Astrocyte (in vitro differentiated cells and primary cell): ENCODE results near the gene INAFM2. TPM values are rescaled to one million over a fixed set of nuclear protein-coding genes. Genes with fewer than 3 reads are reported as not detected.

Source experiments
- DNase-seq: peaks from one replicate; pipeline ENCODE4 v3.0.0-alpha.2; 2010; ENCODE audit warnings: low read depth
- FAIRE-seq: peaks from 2 replicates; lab custom pipeline; 2011; peaks lifted over from hg19 to GRCh38; lab: Jason Lieb, UNC
- H2AFZ ChIP-seq: 2 replicates; pipeline ENCODE4 v1.6.0; 2012; ENCODE audit warnings: low read depth, low read length, inconsistent platforms
- H3K27ac ChIP-seq: 2 replicates; pipeline ENCODE4 v1.5.1; 2011; ENCODE audit warnings: low read depth, low read length, inconsistent platforms
- H3K27me3 ChIP-seq: 2 replicates; pipeline ENCODE4 v1.6.0; 2011; ENCODE audit warnings: low read length, inconsistent platforms; ENCODE audit not compliant: insufficient read depth
- H3K36me3 ChIP-seq: 2 replicates; pipeline ENCODE4 v1.5.1; 2011; ENCODE audit warnings: low read length, inconsistent platforms; ENCODE audit not compliant: insufficient read depth
- H3K4me1 ChIP-seq: 2 replicates; pipeline ENCODE4 v1.5.1; 2011; ENCODE audit warnings: low read length, inconsistent platforms; ENCODE audit not compliant: insufficient read depth
- H3K4me2 ChIP-seq: 2 replicates; pipeline ENCODE4 v1.6.0; 2012; ENCODE audit warnings: low read length, inconsistent platforms
- H3K4me3 ChIP-seq: 2 replicates; pipeline ENCODE4 v1.5.1; 2011; ENCODE audit warnings: low read depth, mild to moderate bottlenecking, low read length, inconsistent platforms; ENCODE audit not compliant: insufficient read depth
- H3K79me2 ChIP-seq: 2 replicates; pipeline ENCODE4 v1.6.0; 2012; ENCODE audit warnings: mild to moderate bottlenecking, low read length, inconsistent platforms; ENCODE audit not compliant: insufficient read depth
- H3K9ac ChIP-seq: 2 replicates; pipeline ENCODE4 v1.6.0; 2012; ENCODE audit warnings: mild to moderate bottlenecking, low read length, inconsistent platforms
- H3K9me3 ChIP-seq: 2 replicates; pipeline ENCODE4 v1.5.1; 2012; ENCODE audit warnings: low read depth, mild to moderate bottlenecking, low read length, inconsistent platforms; ENCODE audit not compliant: insufficient read depth
- H4K20me1 ChIP-seq: 2 replicates; pipeline ENCODE4 v1.6.0; 2012; ENCODE audit warnings: low read length, inconsistent platforms; ENCODE audit not compliant: insufficient read depth
- H3K27ac Mint-ChIP-seq: one replicate; pipeline ENCODE4 v1.8.0; 2021; ENCODE audit warnings: mild to moderate bottlenecking, mixed read lengths; ENCODE audit not compliant: unreplicated experiment
- H3K27me3 Mint-ChIP-seq: one replicate; pipeline ENCODE4 v1.8.0; 2021; ENCODE audit warnings: low read depth, mixed read lengths; ENCODE audit not compliant: unreplicated experiment
- H3K36me3 Mint-ChIP-seq: one replicate; pipeline ENCODE4 v1.8.0; 2021; ENCODE audit warnings: low read depth, mixed read lengths; ENCODE audit not compliant: unreplicated experiment
- H3K4me1 Mint-ChIP-seq: one replicate; pipeline ENCODE4 v1.8.0; 2021; ENCODE audit warnings: low read depth, mixed read lengths; ENCODE audit not compliant: unreplicated experiment
- H3K4me3 Mint-ChIP-seq: one replicate; pipeline ENCODE4 v1.8.0; 2021; ENCODE audit warnings: mild to moderate bottlenecking, moderate library complexity, mixed read lengths; ENCODE audit not compliant: unreplicated experiment
- H3K9me3 Mint-ChIP-seq: one replicate; pipeline ENCODE4 v1.8.0; 2021; ENCODE audit warnings: mild to moderate bottlenecking, mixed read lengths; ENCODE audit not compliant: unreplicated experiment
- EZH2 ChIP-seq: IDR thresholded peaks from 2 replicates; pipeline ENCODE4 v1.6.1; 2012; ENCODE audit warnings: mild to moderate bottlenecking, low read length, inconsistent platforms; ENCODE audit not compliant: insufficient read depth
- total RNA-seq: library from RNA; stranded (reverse); gene quantifications from 2 replicates; pipeline ENCODE4 v1.2.1, GENCODE V29; 2021
- TF ChIP-seq, protein P1 (sequence below): IDR thresholded peaks from 2 replicates; pipeline ENCODE4 v1.5.1; 2011; ENCODE audit warnings: low read depth, mild to moderate bottlenecking, inconsistent platforms, low read length, moderate library complexity; ENCODE audit not compliant: insufficient read depth

The INAFM2 gene
- total RNA-seq, 1 donor from 2014 or later: 41.2 TPM

DNA sequence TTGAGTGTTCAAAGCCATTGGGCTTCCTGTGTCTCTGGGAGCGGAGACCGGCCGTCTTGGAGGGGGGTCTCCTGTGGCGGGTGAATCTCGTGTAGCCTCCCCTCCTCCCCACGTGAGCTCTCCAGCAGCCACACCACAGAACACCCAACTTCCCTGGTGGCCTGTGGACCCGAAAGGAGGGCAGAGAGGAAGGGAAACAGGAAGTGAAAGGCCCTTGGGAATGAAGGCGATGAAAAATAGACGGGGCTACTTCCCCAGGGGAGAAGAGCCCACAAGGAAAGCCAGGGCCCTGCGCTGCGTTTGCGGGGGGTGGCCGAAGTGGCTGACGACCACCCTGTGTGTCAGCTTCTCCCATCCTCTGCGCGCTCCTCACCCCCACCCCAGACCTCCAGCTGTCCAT, 46.0 kb upstream of the INAFM2 start:
- no peak for FAIRE-seq
- Histone ChIP-seq H3K4me3 (no peak overlapping the region), H3K9me3 (no peaks in the 10 kb centered on the region), H3K9ac (no peak overlapping the region), H4K20me1 (no peaks in the 10 kb centered on the region), H3K36me3 (no peaks in the 10 kb centered on the region), H3K4me2 (no peak overlapping the region), H3K79me2 (no peaks in the 10 kb centered on the region), H3K4me1 (peaks cover 8% of the 10 kb centered on the region), H3K27me3 (peaks cover 35% of the 10 kb centered on the region), H3K27ac (no peak overlapping the region), H2AFZ (peak overlapping the region; percentile 32)
- Mint-ChIP-seq H3K27me3 (peaks cover 49% of the 10 kb centered on the region), H3K4me1 (no peaks in the 10 kb centered on the region), H3K27ac (no peak overlapping the region), H3K9me3 (no peaks in the 10 kb centered on the region), H3K4me3 (no peak overlapping the region), H3K36me3 (no peaks in the 10 kb centered on the region)
- no peak for DNase-seq
- TF ChIP-seq EZH2: no peak
- TF ChIP-seq, protein P1, sequence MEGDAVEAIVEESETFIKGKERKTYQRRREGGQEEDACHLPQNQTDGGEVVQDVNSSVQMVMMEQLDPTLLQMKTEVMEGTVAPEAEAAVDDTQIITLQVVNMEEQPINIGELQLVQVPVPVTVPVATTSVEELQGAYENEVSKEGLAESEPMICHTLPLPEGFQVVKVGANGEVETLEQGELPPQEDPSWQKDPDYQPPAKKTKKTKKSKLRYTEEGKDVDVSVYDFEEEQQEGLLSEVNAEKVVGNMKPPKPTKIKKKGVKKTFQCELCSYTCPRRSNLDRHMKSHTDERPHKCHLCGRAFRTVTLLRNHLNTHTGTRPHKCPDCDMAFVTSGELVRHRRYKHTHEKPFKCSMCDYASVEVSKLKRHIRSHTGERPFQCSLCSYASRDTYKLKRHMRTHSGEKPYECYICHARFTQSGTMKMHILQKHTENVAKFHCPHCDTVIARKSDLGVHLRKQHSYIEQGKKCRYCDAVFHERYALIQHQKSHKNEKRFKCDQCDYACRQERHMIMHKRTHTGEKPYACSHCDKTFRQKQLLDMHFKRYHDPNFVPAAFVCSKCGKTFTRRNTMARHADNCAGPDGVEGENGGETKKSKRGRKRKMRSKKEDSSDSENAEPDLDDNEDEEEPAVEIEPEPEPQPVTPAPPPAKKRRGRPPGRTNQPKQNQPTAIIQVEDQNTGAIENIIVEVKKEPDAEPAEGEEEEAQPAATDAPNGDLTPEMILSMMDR: no peak

DNA sequence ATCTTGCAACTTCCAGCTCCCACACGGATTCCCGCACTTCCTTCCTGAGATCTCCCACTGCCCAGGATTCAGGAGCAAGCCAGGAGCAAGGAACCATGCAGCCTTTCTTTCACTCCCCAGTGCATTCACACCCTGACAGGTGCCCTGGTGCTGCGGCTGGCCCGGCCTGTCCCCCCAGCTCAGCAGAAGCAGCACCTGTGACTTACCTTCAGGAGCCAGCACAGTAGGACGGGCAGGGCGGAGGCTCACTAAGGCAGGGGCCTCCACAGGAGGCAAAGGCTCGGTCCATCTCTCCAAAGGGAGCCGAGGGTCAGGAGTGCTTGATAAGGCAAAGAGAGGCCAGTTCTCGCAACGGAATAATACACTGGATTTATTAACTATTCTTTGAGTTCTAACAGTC, 45.5 kb upstream of the INAFM2 start:
- FAIRE-seq (no peak), DNase-seq (no peak)
- no peaks in the 10 kb centered on the region for H3K79me2 ChIP-seq
- TF ChIP-seq, protein P1: no peak
- no peak for TF ChIP-seq EZH2
- H3K36me3 Mint-ChIP-seq: no peaks in the 10 kb centered on the region
- H3K9ac ChIP-seq: no peak overlapping the region
- H3K9me3 Mint-ChIP-seq: no peaks in the 10 kb centered on the region
- no peak overlapping the region for H3K4me2 ChIP-seq
- H3K4me3 Mint-ChIP-seq: no peak overlapping the region
- no peak overlapping the region for H3K27ac ChIP-seq
- peaks cover 8% of the 10 kb centered on the region for H3K4me1 ChIP-seq
- H3K4me3 ChIP-seq: no peak overlapping the region
- H3K27me3 ChIP-seq: peaks cover 39% of the 10 kb centered on the region
- peaks cover 45% of the 10 kb centered on the region for H3K27me3 Mint-ChIP-seq
- H2AFZ ChIP-seq: no peak overlapping the region
- H3K36me3 ChIP-seq: no peaks in the 10 kb centered on the region
- no peaks in the 10 kb centered on the region for H3K4me1 Mint-ChIP-seq
- no peak overlapping the region for H3K27ac Mint-ChIP-seq
- H4K20me1 ChIP-seq: no peaks in the 10 kb centered on the region
- no peaks in the 10 kb centered on the region for H3K9me3 ChIP-seq

DNA sequence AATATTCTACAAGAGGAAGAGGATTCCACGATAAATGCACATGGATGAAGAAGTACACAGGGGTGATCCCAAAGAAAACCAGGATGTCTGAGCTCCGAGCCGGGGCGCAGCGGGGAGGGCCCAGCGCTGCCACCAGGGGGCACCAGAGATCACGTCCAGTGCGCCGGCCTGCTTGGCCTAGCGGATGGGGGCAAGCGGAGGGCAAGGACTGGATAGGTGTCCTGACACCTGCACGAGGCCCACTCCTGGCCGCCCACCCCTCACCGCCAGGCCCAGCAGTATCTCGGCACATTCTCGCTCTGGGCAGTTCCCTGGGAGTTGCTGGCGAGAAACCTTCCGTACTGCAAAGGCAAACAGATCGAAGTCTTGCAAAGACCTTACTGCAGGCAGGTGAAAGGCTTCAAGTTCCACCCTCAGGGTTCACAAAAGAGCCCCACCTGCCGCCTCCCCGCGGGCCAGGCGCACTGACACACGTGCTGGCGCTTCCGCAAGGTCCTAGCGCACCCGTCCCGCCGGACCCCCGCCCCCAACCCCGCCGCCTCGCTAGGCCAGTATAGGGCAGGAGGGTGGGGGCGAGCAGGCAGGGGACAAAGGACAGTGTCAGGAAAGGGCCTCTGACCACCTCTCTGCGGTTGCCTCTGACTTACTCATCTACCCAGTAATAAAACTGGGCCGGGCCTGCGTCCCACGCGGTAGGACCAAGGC, 43.9 kb upstream of the INAFM2 start:
- H3K4me3 ChIP-seq: no peak overlapping the region

More for the DNA sequence above, 43.9 kb upstream of the INAFM2 start:
- no peaks in the 10 kb centered on the region for H3K9me3 ChIP-seq
- Mint-ChIP-seq H3K4me1 (no peaks in the 10 kb centered on the region), H3K27me3 (peaks cover 51% of the 10 kb centered on the region), H3K4me3 (no peak overlapping the region), H3K27ac (no peak overlapping the region), H3K36me3 (no peaks in the 10 kb centered on the region), H3K9me3 (no peaks in the 10 kb centered on the region)
- H3K36me3 ChIP-seq: no peaks in the 10 kb centered on the region
- H3K27me3 ChIP-seq: peaks cover 50% of the 10 kb centered on the region
- H2AFZ ChIP-seq: no peak overlapping the region
- FAIRE-seq (no peak), DNase-seq (no peak)
- H3K4me1 ChIP-seq: peaks cover 8% of the 10 kb centered on the region
- H3K9ac ChIP-seq: no peak overlapping the region
- peak overlapping the region; percentile 45 for H3K4me2 ChIP-seq
- no peaks in the 10 kb centered on the region for H4K20me1 ChIP-seq
- TF ChIP-seq, protein P1: peak; percentile 86
- TF ChIP-seq EZH2: peak; percentile 49
- H3K27ac ChIP-seq: no peak overlapping the region
- no peaks in the 10 kb centered on the region for H3K79me2 ChIP-seq
